Sigmoid colon (tissue), 7 donors: ENCODE data around the gene USP32. TPM values are rescaled to one million over a fixed set of nuclear protein-coding genes. Genes with fewer than 3 reads are reported as not detected.

Experiments
- DNase-seq: peaks from one replicate; pipeline ENCODE4 v3.0.0-alpha.2; 2019
- H3K27ac ChIP-seq, 4 donors: fragments of 200-600 bp; sonication (generic); one replicate each; pipeline ENCODE4 v1.5.1; 2016 to 2019; ENCODE audit warnings: mild to moderate bottlenecking in 1 of 4
- H3K27me3 ChIP-seq, 3 donors: fragments of 200-600 bp; sonication (generic); one replicate each; pipeline ENCODE4 v1.5.1; 2019; ENCODE audit warnings: mild to moderate bottlenecking in 1 of 3
- H3K36me3 ChIP-seq, 4 donors: fragments of 200-600 bp; sonication (generic); one replicate each; pipeline ENCODE4 v1.5.1; 2016 to 2019
- H3K4me1 ChIP-seq, 4 donors: fragments of 200-600 bp; sonication (generic); one replicate each; pipeline ENCODE4 v1.5.1; 2017 to 2019
- H3K4me3 ChIP-seq, 4 donors: fragments of 200-600 bp; sonication (generic); one replicate each; pipeline ENCODE4 v1.5.1; 2017 to 2019; ENCODE audit warnings: mild to moderate bottlenecking in 2 of 4, moderate library complexity in 1 of 4
- H3K9me3 ChIP-seq, 4 donors: fragments of 200-600 bp in 3 of 4; sonication (generic) in 3 of 4; one replicate each; pipeline versions ENCODE4 v1.5.1 to v1.6.1; 2013 to 2019
- CTCF ChIP-seq, 4 experiments: fragments of 450-650 bp in 3 of 4; fragments of 200-600 bp in 1 of 4; IDR thresholded peaks; one replicate each; pipeline ENCODE4 v1.5.1; 2016 to 2019; ENCODE audit warnings: antibody characterized with exemption in 4 of 4, mild to moderate bottlenecking in 3 of 4, moderate library complexity in 2 of 4
- EP300 ChIP-seq, 4 donors: sonication (generic); formaldehyde crosslinking; IDR thresholded peaks; one replicate each; pipeline ENCODE4 v1.6.1; 2017; ENCODE audit warnings: antibody characterized with exemption in 4 of 4
- POLR2A ChIP-seq, 2 donors: fragments of 450-650 bp; IDR thresholded peaks; one replicate each; pipeline ENCODE4 v1.6.1; 2016; ENCODE audit warnings: antibody characterized with exemption in 2 of 2, mild to moderate bottlenecking in 2 of 2, moderate library complexity in 2 of 2
- POLR2AphosphoS5 ChIP-seq, 4 donors: sonication (generic); formaldehyde crosslinking; IDR thresholded peaks; one replicate each; pipeline ENCODE4 v1.6.1; 2017; ENCODE audit warnings: antibody characterized with exemption in 4 of 4
- WGBS, 2 donors: extraction: QIAGEN DNeasy Blood & Tissue Kit; methylation state at CpG; one replicate each; pipeline ENCODE4 v1.1.7; 2013; 5-methylcytosine and 5-hydroxymethylcytosine counted together
- intact Hi-C: fragments of 100-400 bp; cut with DNase I; formaldehyde crosslinking; loops from one replicate; pipeline ENCODE4 v1.15.1; 2023
- polyA plus RNA-seq, 3 donors: library from polyadenylated mRNA; stranded (reverse); fragments of 200-250 nt; gene quantifications; one replicate each; pipeline ENCODE4 v1.2.3, GENCODE V29; 2013
- total RNA-seq, 4 donors: library from RNA; depleted of rRNA; stranded (reverse); fragments of >200 nt; gene quantifications; one replicate each; pipeline ENCODE4 v1.1.0, GENCODE V29; 2016
- donor health status: healthy with polysubstance abuse.
- donor health status: Bipolar disorder and iron deficiency.
- donor health status: healthy.

The USP32 gene
- total and polyA plus RNA-seq, 7 donors = 10.6 to 50.9 (median 39.6) TPM

GRCh38 chr17:60284709-60285108 lies 107.2 kb downstream of the USP32 start:
- WGBS, 2 donors = 84 to 89% methylated on average over 1 of the region's 1 CpG

GRCh38 chr17:60283816-60284215 lies 108.1 kb downstream of the USP32 start:
- Histone ChIP-seq H3K4me3 (no peak overlapping the region), H3K4me1 (peaks cover 0 to 6% (median 0%) of the 10 kb centered on the region in 4 donors), H3K27ac (no peak overlapping the region), H3K27me3 (no peaks in the 10 kb centered on the region), H3K9me3 (no peaks in the 10 kb centered on the region), H3K36me3 (peaks cover 0 to 24% (median 3%) of the 10 kb centered on the region in 4 donors)
- TF ChIP-seq CTCF (IDR thresholded peaks at IDR 0.05) (no peak), POLR2A (IDR thresholded peaks at IDR 0.05) (no peak), POLR2AphosphoS5 (IDR thresholded peaks at IDR 0.05) (no peak), EP300 (IDR thresholded peaks at IDR 0.05) (no peak)
- intact Hi-C loops = no loop called here
- no peak for DNase-seq
- 95 to 96% methylated on average over 3 of the region's 3 CpGs for WGBS, 2 donors

More at GRCh38 chr17:60284709-60285108, 107.2 kb downstream of the USP32 start:
- DNase-seq = no peak
- intact Hi-C loops = no loop called here
- TF ChIP-seq POLR2A (IDR thresholded peaks at IDR 0.05) (no peak), POLR2AphosphoS5 (IDR thresholded peaks at IDR 0.05) (no peak), CTCF (IDR thresholded peaks at IDR 0.05) (no peak), EP300 (IDR thresholded peaks at IDR 0.05) (no peak)
- Histone ChIP-seq H3K4me1 (peaks cover 0 to 6% (median 0%) of the 10 kb centered on the region in 4 donors), H3K27ac (no peak overlapping the region), H3K4me3 (no peak overlapping the region), H3K36me3 (peaks cover 0 to 30% (median 3%) of the 10 kb centered on the region in 4 donors), H3K27me3 (no peaks in the 10 kb centered on the region), H3K9me3 (no peaks in the 10 kb centered on the region)

GRCh38 chr17:60280673-60281072 lies 111.3 kb downstream of the USP32 start:
- peaks cover 0 to 4% (median 0%) of the 10 kb centered on the region in 4 donors for H3K36me3 ChIP-seq
- H3K27ac ChIP-seq = no peak overlapping the region
- H3K4me3 ChIP-seq = no peak overlapping the region
- intact Hi-C loops = no loop called here
- H3K27me3 ChIP-seq = no peaks in the 10 kb centered on the region
- H3K4me1 ChIP-seq = peaks cover 0 to 6% (median 0%) of the 10 kb centered on the region in 4 donors
- no peak for DNase-seq
- no peaks in the 10 kb centered on the region for H3K9me3 ChIP-seq
- TF ChIP-seq EP300 (IDR thresholded peaks at IDR 0.05) (no peak), CTCF (IDR thresholded peaks at IDR 0.05) (no peak), POLR2A (IDR thresholded peaks at IDR 0.05) (no peak), POLR2AphosphoS5 (IDR thresholded peaks at IDR 0.05) (no peak)

DNA sequence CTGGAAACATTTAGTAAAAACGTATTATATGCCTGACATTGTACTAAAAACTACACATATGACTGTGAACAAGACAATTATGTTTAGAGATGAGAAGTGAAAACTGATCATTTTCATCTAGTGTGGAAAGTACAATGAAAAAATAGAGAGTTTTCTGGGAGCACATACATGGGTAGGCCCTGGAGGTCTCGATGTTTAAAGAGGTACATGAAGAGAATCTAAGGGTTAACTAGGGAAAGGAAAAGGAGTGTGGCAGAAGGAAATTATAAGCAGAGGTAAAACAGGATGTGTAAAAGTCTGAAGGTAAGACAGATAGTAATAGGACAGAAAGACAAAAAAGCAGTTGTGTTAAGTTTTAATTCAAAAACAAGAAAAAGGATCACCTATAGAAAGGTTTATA lies 113.7 kb downstream of the USP32 start:
- Histone ChIP-seq H3K36me3 (no peaks in the 10 kb centered on the region), H3K27me3 (no peaks in the 10 kb centered on the region), H3K4me3 (no peak overlapping the region), H3K4me1 (peaks cover 0 to 6% (median 0%) of the 10 kb centered on the region in 4 donors), H3K27ac (no peak overlapping the region), H3K9me3 (no peaks in the 10 kb centered on the region)
- 91 to 92% methylated on average over 2 of the region's 2 CpGs for WGBS, 2 donors
- DNase-seq = no peak
- intact Hi-C loops = no loop called here
- TF ChIP-seq POLR2A (IDR thresholded peaks at IDR 0.05) (no peak), POLR2AphosphoS5 (IDR thresholded peaks at IDR 0.05) (no peak), EP300 (IDR thresholded peaks at IDR 0.05) (no peak)

- WGBS, 2 donors = 92 to 97% methylated on average over 1 of the region's 1 CpG
- no peaks in the 10 kb centered on the region for H3K36me3 ChIP-seq
- no peak overlapping the region for H3K4me3 ChIP-seq
- no peaks in the 10 kb centered on the region for H3K9me3 ChIP-seq
- TF ChIP-seq CTCF (IDR thresholded peaks at IDR 0.05) (no peak), POLR2A (IDR thresholded peaks at IDR 0.05) (no peak), EP300 (IDR thresholded peaks at IDR 0.05) (no peak), POLR2AphosphoS5 (IDR thresholded peaks at IDR 0.05) (no peak)
- H3K27me3 ChIP-seq = no peaks in the 10 kb centered on the region
- intact Hi-C loops = no loop called here
- DNase-seq = no peak
- H3K27ac ChIP-seq = no peak overlapping the region
- H3K4me1 ChIP-seq = peaks cover 0 to 6% (median 0%) of the 10 kb centered on the region in 4 donors
These were observed 114.7 kb downstream of the USP32 start for GRCh38 chr17:60277258-60277657.
